ENCODE results near the gene FBXW11. TPM values are rescaled to one million over a fixed set of nuclear protein-coding genes. Genes with fewer than 3 reads are reported as not detected.

FBXW11 gene
- polyA plus RNA-seq, 12 donors: 35.7 to 42.9 (median 39.0) TPM; not detected in 1

- DNase-seq: no peak
Measured at GRCh38 chr5:171871711-171872110, 134.7 kb downstream of the FBXW11 start.

GRCh38 chr5:171869956-171870355 is 136.5 kb downstream of the FBXW11 start:
- DNase-seq: no peak

- DNase-seq: no peak
Measured at GRCh38 chr5:171868236-171868635, 138.2 kb downstream of the FBXW11 start.

GRCh38 chr5:171867786-171868185 is 138.7 kb downstream of the FBXW11 start:
- no peak for DNase-seq

- DNase-seq: no peak
Measured at GRCh38 chr5:171865471-171865870, 141.0 kb downstream of the FBXW11 start.

GRCh38 chr5:171863935-171864334 is 142.5 kb downstream of the FBXW11 start:
- no peak for DNase-seq

GRCh38 chr5:171862624-171863023 is 143.8 kb downstream of the FBXW11 start:
- DNase-seq: no peak

GRCh38 chr5:171861381-171861780 is 145.1 kb downstream of the FBXW11 start:
- DNase-seq: no peak

GRCh38 chr5:171858303-171858702 is 148.1 kb downstream of the FBXW11 start:
- no peak for DNase-seq

- peak; percentile 48 for DNase-seq
Measured at GRCh38 chr5:171857489-171857876, 149.0 kb downstream of the FBXW11 start.

- no peak for DNase-seq
Measured at GRCh38 chr5:171855798-171856763, 150.4 kb downstream of the FBXW11 start.

- DNase-seq: no peak
Measured at GRCh38 chr5:171855265-171855664, 151.2 kb downstream of the FBXW11 start.

- no peak for DNase-seq
Measured at GRCh38 chr5:171852255-171852681, 154.2 kb downstream of the FBXW11 start.

- DNase-seq: no peak
Measured at GRCh38 chr5:171851251-171851650, 155.2 kb downstream of the FBXW11 start.

GRCh38 chr5:171850324-171850947 is 156.0 kb downstream of the FBXW11 start:
- DNase-seq: peak; percentile 53

GRCh38 chr5:171849585-171850323 is 156.7 kb downstream of the FBXW11 start:
- no peak for DNase-seq

- no peak for DNase-seq
Measured at GRCh38 chr5:171848911-171849520, 157.4 kb downstream of the FBXW11 start.

GRCh38 chr5:171848486-171848885 is 158.0 kb downstream of the FBXW11 start:
- DNase-seq: no peak

GRCh38 chr5:171848006-171848405 is 158.4 kb downstream of the FBXW11 start:
- DNase-seq: no peak

GRCh38 chr5:171847026-171847425 is 159.4 kb downstream of the FBXW11 start:
- DNase-seq: no peak

GRCh38 chr5:171846323-171846722 is 160.1 kb downstream of the FBXW11 start:
- no peak for DNase-seq

GRCh38 chr5:171845857-171846256 is 160.6 kb downstream of the FBXW11 start:
- peak; percentile 73 for DNase-seq

All from muscle of arm (tissue), 12 donors.